Measurements from ENCODE around the gene WDR90. TPM values are rescaled to one million over a fixed set of nuclear protein-coding genes. Genes with fewer than 3 reads are reported as not detected.
A peak's percentile ranks its signal among the peaks of the same experiment; 100 is the strongest.

WDR90 gene
- total RNA-seq, 1 donor from 2014 or later: 102 TPM

- no peaks in the 10 kb centered on the region for H3K9me3 Mint-ChIP-seq
- H3K36me3 Mint-ChIP-seq: no peaks in the 10 kb centered on the region
- H3K27ac Mint-ChIP-seq: no peak within 1 kb of the TSS
- no peak for DNase-seq (ENCODE audit: extremely low spot score, unreplicated experiment)
- peak within 1 kb of the TSS; percentile 71 for H3K4me3 Mint-ChIP-seq
- H3K4me1 Mint-ChIP-seq (ENCODE audit: unreplicated experiment): no peaks in the 10 kb centered on the region
- H3K27me3 Mint-ChIP-seq: peaks cover 76% of the 10 kb centered on the region
- TF ChIP-seq CTCF (conservative IDR thresholded peaks at IDR 0.05): no peak
Measured at GRCh38 chr16:705431-706188, 56.4 kb downstream of the WDR90 start, which contains the start of gene FBXL16. Gene FBXL16 (minus strand): TSS chr16:705801. CDS start chr16:697405, 8,396 bp downstream.

GRCh38 chr16:706189-707061, 57.3 kb downstream of the WDR90 start:
- H3K4me1 Mint-ChIP-seq (ENCODE audit: unreplicated experiment): no peaks in the 10 kb centered on the region

GRCh38 chr16:707062-707538, 57.9 kb downstream of the WDR90 start:
- H3K36me3 Mint-ChIP-seq: no peaks in the 10 kb centered on the region
- H3K27me3 Mint-ChIP-seq: peaks cover 68% of the 10 kb centered on the region
- no peaks in the 10 kb centered on the region for H3K9me3 Mint-ChIP-seq
- no peak for TF ChIP-seq CTCF (conservative IDR thresholded peaks at IDR 0.05)
- H3K4me3 Mint-ChIP-seq: no peak overlapping the region
- no peak overlapping the region for H3K27ac Mint-ChIP-seq
- DNase-seq (ENCODE audit: extremely low spot score, unreplicated experiment): no peak
- H3K4me1 Mint-ChIP-seq (ENCODE audit: unreplicated experiment): no peaks in the 10 kb centered on the region

More at GRCh38 chr16:706189-707061, 57.3 kb downstream of the WDR90 start:
- H3K27me3 Mint-ChIP-seq: peaks cover 75% of the 10 kb centered on the region
- no peak overlapping the region for H3K27ac Mint-ChIP-seq
- no peaks in the 10 kb centered on the region for H3K36me3 Mint-ChIP-seq
- H3K9me3 Mint-ChIP-seq: no peaks in the 10 kb centered on the region
- TF ChIP-seq CTCF (conservative IDR thresholded peaks at IDR 0.05): no peak
- H3K4me3 Mint-ChIP-seq: peak overlapping the region; percentile 71
- no peak for DNase-seq (ENCODE audit: extremely low spot score, unreplicated experiment)

- no peak for TF ChIP-seq CTCF (conservative IDR thresholded peaks at IDR 0.05)
- no peaks in the 10 kb centered on the region for H3K36me3 Mint-ChIP-seq
- H3K4me3 Mint-ChIP-seq: peak overlapping the region; percentile 41
- no peak overlapping the region for H3K27ac Mint-ChIP-seq
- H3K4me1 Mint-ChIP-seq (ENCODE audit: unreplicated experiment): peaks cover 4% of the 10 kb centered on the region
- peaks cover 64% of the 10 kb centered on the region for H3K27me3 Mint-ChIP-seq
- no peaks in the 10 kb centered on the region for H3K9me3 Mint-ChIP-seq
- DNase-seq (ENCODE audit: extremely low spot score, unreplicated experiment): no peak
Measured at GRCh38 chr16:708019-708418, 58.9 kb downstream of the WDR90 start.

- H3K4me3 Mint-ChIP-seq: no peak overlapping the region
- no peak for TF ChIP-seq CTCF (conservative IDR thresholded peaks at IDR 0.05)
- no peak for DNase-seq (ENCODE audit: extremely low spot score, unreplicated experiment)
- peaks cover 4% of the 10 kb centered on the region for H3K4me1 Mint-ChIP-seq (ENCODE audit: unreplicated experiment)
- no peaks in the 10 kb centered on the region for H3K9me3 Mint-ChIP-seq
- H3K27me3 Mint-ChIP-seq: peaks cover 55% of the 10 kb centered on the region
- H3K36me3 Mint-ChIP-seq: no peaks in the 10 kb centered on the region
- H3K27ac Mint-ChIP-seq: no peak overlapping the region
Measured at GRCh38 chr16:708959-709358, 59.8 kb downstream of the WDR90 start.
